Posterior vena cava (tissue), 2 donors: Measurements from ENCODE around the gene MFSD2B. TPM values are rescaled to one million over a fixed set of nuclear protein-coding genes. Genes with fewer than 3 reads are reported as not detected.
"Not testable (repeated sequence)": the region's sequence is repeated elsewhere in the genome, so short reads cannot be mapped to it uniquely, and the experiment has no call there.

Experiments
- DNase-seq: peaks from one replicate; pipeline ENCODE4 v3.0.0-alpha.2; 2020; ENCODE audit warnings: low spot score
- intact Hi-C, 2 donors: fragments of 100-400 bp; cut with DNase I; formaldehyde crosslinking; loops; one replicate each; pipeline versions ENCODE4 v1.14.1 to v1.14.2; 2022 to 2023
- total RNA-seq, 2 donors: library from RNA; stranded (reverse); fragmentation: NEBNext Ultra II Directional; extraction: Animal tissue kit (Norgen Biotek cat#: 25700); gene quantifications; one replicate each; pipeline ENCODE4 v1.2.1, GENCODE V29; 2021
- donor health status: DM: yes; HTN: yes; CAD: no.
- donor health status: DM: yes; HTN: yes; CAD: no.

MFSD2B gene
- total RNA-seq, 2 donors from 2014 or later, result not detected

DNA sequence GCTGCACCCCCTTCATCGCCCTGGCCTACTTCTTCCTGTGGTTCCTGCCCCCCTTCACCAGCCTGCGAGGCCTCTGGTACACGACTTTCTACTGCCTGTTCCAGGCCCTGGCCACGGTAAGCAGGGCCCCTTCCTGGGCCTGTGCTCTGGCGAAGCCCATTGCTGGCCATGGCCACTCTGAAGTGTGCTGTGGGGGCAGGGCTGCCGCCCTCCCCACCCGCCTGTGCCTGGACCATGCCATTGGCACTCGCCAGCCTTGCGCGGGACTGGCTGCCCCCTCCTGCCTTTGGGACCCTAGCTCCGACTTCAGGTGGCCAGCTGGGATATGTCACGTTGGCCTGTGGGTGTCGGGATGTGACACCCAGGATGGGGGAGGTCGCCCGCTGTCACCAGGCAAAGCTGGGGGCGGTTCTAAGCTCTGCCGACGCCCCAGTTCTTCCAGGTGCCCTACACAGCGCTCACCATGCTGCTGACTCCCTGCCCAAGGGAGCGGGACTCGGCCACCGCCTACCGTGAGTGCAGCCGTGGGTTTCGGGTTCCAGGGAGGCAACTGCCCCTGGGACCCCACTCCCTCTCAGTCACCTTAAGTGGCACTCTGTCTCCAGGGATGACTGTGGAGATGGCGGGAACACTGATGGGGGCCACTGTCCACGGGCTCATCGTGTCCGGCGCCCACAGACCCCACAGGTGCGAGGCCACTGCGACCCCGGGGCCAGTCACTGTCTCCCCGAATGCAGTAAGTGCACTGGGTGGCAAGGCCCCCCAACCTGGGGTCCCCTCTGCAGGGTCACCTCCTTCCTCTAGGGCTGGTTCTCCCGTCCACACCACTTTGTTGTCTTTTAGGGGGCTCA, 7.2 kb downstream of the MFSD2B start:
- intact Hi-C loops, result no loop called here

GRCh38 chr2:24017711-24018110, 7.8 kb downstream of the MFSD2B start:
- intact Hi-C loops, result no loop called here
- DNase-seq, result no peak

More for the DNA sequence above, 7.2 kb downstream of the MFSD2B start:
- DNase-seq, result no peak

GRCh38 chr2:24018241-24018640, 8.4 kb downstream of the MFSD2B start:
- intact Hi-C loops, result no loop called here
- DNase-seq, result no peak

DNA sequence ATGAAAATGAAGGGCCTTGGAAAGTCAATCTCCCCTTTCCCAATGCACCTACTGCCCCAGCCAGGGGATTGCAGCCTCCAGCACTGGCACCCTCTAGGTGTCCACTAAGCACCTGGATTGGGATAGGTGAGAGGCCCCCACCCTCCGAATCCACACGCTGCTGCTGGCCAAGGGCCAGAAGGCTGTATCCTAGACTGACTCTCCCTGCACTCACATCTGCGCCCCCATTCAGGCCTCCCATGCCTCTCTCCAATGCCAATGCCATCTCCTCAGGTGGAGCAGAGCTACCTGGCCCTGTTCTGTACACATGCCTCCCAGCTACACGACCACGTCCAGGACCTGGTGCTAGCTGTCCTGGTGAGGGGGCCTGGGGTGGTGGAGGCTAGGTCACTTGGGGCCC, 9.8 kb downstream of the MFSD2B start:
- DNase-seq, result no peak
- intact Hi-C loops, result no loop called here

DNA sequence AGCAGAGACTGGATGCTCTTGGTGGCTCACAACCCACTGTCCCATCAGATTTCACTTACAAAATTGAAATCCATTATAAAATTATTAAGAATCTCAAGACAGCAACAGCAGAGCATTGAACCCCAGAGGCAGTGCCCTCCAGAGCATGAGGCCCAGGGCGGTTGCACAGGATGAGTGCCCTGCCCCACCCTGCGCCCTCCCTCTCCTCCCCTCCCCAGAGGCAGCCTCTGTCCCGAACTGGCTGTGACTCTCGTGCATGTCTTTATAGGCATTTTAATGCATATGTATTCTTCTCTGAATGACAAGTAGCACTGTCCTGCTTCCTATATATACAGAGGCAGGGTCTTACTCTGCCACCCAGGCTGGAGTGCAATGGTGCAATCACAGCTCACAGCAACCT, 10.4 kb downstream of the MFSD2B start:
- intact Hi-C loops, result no loop called here
- DNase-seq, result no peak

DNA sequence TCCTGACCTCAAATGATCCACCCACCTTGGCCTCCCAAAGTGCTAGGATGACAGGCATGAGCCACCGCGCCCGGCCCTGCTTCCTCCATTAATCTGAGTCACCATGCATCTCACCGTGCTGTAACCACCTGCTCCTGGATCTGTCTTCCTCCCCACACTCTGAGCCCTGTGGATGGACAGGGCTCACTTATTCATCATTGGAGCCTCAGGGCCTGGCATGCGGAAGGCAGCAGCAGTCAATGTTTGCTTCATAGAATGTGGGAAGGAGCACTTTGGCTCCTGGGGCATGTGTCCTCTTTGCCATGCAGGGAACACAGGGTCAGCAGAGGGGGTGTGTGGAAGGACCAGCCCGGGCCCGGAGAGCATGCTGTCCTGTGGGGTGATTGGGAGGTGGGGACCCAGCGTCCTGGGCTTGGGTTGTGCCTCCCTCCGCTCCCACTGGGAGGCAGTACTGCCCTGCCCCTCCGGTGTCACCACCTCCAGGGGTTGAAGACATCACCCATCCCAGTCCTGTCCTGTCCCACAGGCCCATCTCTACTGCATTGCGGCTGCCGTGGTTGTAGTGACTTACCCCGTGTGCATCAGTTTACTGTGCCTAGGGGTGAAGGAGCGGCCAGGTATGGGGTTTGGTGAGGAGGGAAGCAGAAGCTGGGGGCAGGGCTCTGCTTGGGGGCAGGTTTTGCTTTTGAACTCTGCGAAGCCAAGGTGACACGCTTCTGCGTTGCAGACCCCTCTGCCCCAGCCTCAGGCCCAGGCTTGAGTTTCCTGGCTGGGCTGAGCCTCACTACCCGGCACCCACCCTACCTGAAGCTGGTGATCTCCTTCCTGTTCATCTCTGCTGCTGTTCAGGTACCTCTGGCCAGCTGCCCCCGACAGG, 11.5 kb downstream of the MFSD2B start:
- intact Hi-C loops, result no loop called here
- no peak for DNase-seq

GRCh38 chr2:24022324-24022974, 12.6 kb downstream of the MFSD2B start:
- intact Hi-C loops, result no loop called here
- no peak for DNase-seq

- no peak for DNase-seq
- intact Hi-C loops, result no loop called here
These were observed 13.2 kb downstream of the MFSD2B start for GRCh38 chr2:24022975-24023575.

DNA sequence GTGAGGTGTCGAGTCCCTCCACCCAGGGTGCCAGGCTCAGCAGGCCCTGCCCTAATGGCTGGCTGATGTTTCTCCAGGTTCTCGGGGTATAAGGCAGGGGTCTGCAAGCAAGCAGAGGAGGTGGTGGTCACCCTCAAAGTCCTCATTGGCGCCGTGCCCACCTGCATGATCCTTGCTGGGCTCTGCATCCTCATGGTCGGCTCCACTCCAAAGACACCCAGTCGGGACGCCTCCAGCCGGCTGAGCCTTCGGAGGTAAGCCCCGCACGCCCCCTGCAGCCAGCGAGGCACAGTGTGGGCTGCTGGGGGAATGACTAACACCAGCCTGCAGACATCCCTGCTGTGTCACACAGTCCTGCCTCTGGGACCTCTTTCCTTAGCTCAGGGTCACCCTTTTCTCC, 14.1 kb downstream of the MFSD2B start:
- intact Hi-C loops, result no loop called here
- DNase-seq, result no peak

DNA sequence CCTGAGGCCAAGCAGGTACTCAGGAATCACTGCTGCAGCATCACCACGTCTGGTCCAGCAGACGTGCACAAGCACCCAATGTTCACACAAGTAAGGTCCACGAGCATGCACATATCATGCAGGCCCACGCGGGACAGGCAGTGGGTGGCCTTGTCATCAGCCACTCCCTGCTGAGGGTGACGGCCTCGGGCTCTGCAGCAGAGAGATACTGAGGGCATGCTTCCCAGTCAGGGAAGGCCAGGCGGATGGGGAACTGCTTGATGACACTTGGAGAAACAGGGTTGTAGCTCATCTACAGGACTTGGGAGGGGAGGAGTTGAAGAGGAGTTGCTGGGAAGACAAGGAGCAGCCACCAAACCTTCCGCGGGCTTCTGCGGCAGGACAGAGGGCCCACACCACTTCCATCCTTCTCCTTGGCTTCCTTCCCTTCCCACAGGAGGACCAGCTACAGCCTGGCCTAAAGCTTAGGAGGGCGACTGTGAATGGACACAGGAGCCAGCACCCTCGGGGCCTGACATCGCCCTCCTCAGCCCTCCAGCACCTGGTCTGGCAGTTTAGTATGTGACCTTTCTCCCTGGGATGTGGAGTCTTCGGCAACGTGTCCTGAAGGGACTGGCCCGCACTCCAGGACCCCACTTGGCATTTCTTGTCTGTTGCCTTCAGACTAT, 15.2 kb downstream of the MFSD2B start:
- DNase-seq, result no peak
- intact Hi-C loops, result no loop called here

- intact Hi-C loops, result no loop called here
These were observed 16.3 kb downstream of the MFSD2B start for GRCh38 chr2:24026233-24026632.

DNA sequence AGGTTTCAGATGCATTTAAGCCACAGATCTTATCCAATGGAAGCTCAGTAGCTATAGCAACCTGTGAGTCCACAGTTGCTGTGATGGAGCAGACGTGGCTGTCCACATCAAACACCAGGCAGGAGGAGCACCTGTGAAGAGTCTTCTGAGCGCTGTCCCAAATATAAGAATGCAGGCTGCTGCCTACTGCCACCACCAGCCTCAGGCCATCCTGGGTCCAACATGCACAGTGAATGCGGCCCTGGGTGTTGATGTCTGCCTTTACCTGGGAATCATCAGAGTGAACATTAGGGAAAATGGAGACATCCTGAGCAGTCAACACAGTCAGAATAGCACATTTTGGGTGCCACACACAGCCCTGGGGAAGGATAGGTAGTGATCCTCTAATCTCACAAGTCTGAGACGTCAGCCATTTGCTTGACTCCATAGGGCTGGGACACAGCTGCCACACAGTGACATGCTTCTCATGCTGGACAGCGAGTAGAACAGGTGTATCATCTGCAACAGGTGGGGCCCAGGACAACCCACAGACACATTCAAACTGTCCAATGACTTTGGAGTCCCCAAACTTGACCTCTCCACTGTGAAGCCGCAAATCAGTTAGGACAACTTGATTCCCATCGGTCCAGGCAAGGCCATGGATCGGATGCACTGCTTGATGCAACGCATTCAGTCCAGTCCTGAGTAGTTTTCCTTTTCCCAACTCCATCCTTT, 29.1 kb downstream of the MFSD2B start:
- no peak for DNase-seq
- intact Hi-C loops, result no loop called here

More at GRCh38 chr2:24026233-24026632, 16.3 kb downstream of the MFSD2B start:
- DNase-seq, result no peak

DNA sequence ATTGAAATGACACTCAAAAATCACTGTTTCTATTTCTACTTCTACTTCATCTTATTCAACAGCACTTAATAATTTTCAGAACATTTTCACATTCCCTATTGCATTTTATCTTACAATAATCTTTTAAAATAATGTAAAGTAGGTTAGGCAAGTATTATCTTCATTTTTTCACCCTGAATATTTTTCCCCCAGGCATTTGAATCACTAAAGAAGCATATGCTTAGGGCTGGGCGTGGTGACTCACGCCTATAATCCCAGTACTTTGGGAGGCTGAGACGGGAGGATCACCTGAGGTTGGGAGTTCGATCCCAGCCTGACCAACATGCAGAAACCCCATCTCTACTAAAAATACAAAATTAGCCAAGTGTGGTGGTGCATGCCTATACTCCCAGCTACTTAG, 30.6 kb downstream of the MFSD2B start:
- no peak for DNase-seq
- intact Hi-C loops, result no loop called here

DNA sequence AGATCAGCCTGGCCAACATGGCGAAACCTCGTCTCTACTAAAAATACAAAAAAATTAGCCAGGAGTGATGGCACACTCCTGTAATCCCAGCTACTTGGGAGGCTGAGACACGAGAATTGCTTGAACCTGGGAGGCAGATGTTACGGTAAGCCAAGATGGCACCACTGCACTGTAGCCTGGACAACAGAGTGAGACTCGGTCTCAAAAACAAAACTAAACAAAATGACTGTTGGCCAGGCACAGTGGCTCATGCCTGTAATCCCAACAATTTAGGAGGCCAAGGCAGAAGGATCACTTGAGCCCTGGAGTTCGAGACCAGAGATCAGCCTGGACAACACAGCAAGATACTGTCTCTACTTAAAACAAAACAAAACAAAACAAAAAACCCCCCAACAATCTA, 33.2 kb downstream of the MFSD2B start:
- DNase-seq, intact Hi-C loops: not testable (repeated sequence)

DNA sequence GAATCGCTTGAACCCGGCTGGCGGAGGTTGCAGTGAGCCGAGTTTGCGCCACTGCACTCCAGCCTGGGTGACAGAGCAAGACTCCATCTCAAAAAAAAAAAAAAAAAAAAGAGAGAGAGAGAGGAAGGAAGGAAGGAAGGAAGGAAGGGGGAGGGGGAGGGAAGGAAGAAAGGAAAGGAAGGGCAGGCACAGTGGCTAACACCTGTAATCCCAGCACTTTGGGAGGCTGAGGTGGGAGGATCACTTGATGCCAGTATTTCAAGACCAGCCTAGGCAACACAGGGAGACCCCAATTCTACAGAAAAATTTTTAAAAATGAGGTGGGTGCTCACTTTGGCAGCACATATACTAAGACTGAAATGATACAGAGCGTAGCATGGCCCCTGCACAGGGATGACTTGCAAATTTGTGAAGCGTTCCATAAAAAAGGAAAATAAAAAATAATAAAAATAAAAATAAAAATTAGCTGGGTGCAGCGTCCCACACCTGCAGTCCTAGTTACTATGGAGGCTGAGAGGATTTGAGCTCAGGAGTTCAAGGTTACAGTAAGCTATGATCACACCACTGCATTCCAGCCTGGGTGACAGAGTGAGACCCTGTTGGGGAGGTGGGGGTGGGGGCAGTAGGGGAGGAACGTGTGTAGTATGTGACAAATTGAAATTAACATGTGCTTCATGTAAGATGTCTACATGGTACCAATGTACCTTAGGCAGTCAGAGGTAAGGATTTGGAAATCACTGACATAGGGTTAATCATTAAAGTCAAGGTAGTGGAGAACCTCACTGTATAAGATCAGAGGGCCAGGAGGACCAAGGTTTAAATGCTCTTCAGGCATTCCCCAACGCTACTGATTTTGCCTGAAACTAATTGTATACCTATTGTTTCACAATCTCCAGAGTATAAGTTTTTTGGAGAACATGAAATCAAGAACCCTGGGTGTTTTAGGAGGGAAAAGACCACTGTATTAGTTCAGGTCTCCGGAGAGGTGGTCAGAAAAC, 35.9 kb downstream of the MFSD2B start:
- no peak for DNase-seq
- intact Hi-C loops, result no loop called here

DNA sequence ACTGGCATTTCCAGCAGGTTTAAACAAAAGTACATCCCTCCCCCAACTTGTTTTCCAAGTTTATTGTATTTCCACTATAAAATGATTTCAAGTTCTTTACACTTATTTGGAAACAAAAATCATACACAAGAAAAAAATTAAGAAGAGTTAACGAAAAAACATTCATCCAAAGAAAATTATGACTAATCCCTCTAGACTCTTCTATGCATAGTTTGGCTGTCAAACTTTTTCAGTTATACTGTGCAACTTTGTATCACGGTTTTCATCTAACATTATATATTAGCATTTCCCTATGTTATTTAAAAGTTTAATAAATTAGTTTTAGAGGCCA, 36.7 kb downstream of the MFSD2B start:
- DNase-seq, result no peak
- intact Hi-C loops, result no loop called here

GRCh38 chr2:24046930-24047702, 37.2 kb downstream of the MFSD2B start, which contains the start of gene WDCP:
Gene WDCP, minus strand, starts transcription at chr2:24047391. Its CDS starts 7,897 bp downstream, at chr2:24039494.
- intact Hi-C loops, result no loop called here

More at GRCh38 chr2:24046930-24047702, 37.2 kb downstream of the MFSD2B start, which contains the start of gene WDCP:
- peak; percentile 98 for DNase-seq
